Kidney glomerular epithelial cell (primary cell): ENCODE data around the gene MT1H.
"Not testable (repeated sequence)": the region's sequence is repeated elsewhere in the genome, so short reads cannot be mapped to it uniquely, and the experiment has no call there.

Experiments used
- DNase-seq: peaks from one replicate; lab custom pipeline; 2025; lab: John Stamatoyannopoulos, UW

The MT1H gene

DNA sequence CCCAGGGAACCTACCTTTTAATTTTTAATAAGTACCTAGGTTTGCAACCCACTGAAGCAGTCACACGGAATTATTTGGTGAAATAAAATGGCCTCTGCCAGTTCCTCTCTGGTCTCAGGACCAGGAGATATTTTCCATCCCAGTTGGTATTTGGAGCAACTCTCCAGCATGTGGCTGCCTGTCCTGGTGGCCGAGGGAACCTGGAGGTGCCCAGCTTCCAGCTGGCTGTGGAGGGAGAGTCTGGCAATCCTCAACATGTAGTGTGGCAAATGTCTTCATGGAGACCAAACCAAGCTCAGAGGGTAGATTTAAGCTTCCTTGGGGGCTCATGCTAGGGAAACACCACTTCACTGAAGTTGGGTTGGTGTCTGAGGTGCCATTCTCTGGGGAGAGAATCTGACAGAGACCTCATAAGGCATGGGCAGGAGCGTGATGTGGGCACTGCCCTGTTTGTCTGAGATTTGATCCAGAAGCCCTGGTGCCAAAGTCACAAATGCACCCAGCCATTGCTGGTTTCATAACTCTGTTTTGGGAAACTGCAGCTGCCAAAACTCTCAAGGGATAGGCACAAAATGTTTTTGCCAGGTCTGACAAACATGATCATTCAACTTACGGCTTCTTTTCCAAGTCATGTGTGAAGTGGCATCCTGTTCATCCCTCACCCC, 15.4 kb downstream of the MT1H start:
- no peak for DNase-seq

DNA sequence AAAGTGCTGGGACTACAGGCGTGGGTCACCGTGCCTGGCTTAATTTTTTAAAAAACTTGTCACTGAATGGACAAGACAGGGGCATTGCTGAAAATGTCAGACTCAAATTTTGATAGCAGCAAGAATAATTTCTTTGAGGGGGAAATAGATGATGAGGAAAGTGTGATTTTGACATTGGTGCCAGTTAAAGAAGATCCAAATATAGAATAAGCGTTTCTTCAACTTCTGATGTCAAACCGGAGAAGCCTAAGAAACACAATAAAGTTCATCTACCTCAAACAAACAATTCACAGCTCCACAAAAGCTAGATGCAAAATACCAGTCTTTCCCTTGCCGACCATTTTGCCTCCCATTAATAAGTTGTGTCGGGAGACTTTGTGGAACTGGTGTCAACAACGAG, 17.1 kb downstream of the MT1H start:
- DNase-seq, result no peak

GRCh38 chr16:56688762-56689161, 19.1 kb downstream of the MT1H start:
- DNase-seq, result no peak

GRCh38 chr16:56689171-56689570, 19.6 kb downstream of the MT1H start:
- DNase-seq, result no peak

DNA sequence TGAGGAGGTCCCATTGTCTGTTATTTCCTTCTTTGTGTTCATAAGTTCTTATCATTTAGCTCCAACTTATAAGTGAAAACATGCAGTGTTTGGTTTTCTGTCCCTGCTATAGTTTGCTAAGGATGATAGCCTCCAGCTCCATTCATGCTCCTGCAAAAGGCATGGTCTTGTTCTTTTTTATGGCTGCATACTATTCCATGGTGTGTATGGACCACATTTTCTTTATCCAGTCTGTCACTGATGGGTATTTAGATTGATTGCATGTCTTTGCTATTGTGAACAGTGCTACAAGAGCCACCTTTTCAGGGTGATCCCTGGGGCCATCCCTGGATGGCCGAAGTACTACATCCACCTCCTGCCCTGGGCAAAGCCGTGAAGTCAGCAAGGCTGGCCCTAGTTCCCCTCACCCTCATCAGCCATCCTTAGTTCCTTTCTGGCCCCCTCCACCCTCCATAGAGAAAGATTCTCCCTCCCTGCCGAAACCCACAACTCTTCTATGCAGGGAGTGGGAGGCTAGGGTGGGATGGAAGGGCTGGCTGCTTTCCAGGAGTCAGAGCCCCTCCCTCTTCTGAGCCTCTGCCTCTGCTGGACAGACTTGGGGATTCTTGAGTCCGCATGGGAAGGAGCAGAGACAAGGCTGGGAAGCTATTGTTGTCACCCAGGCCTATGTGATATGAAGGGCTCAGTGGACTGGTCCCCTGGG, 21.0 kb downstream of the MT1H start:
- no peak for DNase-seq

- peak; percentile 51 for DNase-seq
Measured at GRCh38 chr16:56691885-56692284, 22.3 kb downstream of the MT1H start.

GRCh38 chr16:56695246-56695645, 25.6 kb downstream of the MT1H start:
- no peak for DNase-seq

GRCh38 chr16:56697456-56698155, 28.0 kb downstream of the MT1H start:
- DNase-seq, result no peak

DNA sequence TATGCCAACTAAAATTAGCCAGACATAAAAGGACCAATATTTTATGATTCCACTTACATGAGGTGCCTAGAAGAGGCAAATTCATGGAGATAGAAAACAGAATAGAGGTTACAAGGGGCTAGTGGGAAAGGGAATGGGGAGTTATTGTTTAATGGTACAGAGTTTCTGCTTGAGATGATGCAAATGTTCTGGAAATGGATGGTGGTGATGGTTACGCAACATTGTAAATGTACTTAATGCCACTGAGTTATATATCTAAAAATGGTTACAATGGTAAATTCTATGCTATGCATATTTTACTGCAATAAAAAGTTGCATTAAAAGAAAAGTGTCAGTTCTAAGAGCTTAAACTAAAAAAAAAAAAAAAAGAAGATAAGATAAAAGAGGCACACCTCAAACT, 30.6 kb downstream of the MT1H start:
- no peak for DNase-seq

DNA sequence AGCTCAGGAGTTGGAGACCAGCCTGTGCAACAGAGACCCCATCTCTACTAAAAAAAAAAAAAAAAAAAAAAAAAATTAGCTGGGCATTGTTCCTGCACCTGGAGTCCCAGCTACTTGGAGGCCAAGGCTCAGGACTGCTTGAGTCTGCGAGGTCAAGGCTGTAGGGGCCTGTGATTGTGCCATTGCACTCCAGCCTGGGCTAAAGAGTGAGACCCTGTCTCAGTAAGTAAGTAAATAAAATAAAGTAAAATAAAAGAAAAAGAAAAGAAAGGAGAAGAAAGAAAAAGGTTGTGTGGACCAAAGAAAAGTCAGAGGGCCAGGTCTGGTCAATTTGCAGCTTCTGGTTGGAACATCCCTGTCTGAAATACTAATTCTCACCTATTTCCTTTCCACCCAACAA, 31.0 kb downstream of the MT1H start:
- DNase-seq, result no peak

DNA sequence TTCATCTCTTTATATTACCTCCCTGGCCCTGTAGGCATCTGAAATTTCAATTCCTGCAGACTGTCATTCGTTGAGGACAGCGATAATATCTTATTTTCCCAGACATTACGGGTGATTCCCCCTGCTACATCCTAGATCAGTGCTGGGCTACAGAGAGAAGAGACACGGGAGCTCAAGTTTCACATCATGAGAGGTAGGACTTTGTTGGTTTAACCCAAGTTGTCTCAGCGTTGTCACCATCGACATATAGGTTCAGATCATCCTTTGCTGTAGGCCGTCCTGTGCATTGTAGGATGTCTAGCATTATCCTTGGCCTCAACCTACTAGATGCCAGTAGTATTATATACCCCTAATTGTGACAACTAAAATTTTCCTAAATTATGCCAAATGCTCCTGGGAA, 31.9 kb downstream of the MT1H start:
- DNase-seq, result no peak

DNA sequence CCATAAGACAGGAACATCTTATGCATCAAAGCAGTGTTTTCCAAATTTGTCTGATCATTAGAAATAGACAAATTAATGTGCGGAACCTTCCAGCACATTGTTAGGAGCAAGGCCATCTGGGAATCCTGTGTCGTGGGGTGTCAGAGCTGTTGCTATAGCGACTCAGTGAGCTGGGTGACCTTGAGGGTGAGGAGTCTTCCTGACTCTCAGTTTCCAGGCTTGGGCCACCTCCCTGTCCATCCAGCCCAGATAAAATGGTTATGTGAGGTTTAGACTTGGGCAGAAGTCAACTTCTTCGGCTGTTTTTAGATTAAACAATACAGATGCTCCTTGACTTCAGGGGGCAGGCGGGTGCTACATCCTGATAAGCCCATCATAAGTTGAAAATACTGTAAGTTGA, 33.2 kb downstream of the MT1H start:
- no peak for DNase-seq

DNA sequence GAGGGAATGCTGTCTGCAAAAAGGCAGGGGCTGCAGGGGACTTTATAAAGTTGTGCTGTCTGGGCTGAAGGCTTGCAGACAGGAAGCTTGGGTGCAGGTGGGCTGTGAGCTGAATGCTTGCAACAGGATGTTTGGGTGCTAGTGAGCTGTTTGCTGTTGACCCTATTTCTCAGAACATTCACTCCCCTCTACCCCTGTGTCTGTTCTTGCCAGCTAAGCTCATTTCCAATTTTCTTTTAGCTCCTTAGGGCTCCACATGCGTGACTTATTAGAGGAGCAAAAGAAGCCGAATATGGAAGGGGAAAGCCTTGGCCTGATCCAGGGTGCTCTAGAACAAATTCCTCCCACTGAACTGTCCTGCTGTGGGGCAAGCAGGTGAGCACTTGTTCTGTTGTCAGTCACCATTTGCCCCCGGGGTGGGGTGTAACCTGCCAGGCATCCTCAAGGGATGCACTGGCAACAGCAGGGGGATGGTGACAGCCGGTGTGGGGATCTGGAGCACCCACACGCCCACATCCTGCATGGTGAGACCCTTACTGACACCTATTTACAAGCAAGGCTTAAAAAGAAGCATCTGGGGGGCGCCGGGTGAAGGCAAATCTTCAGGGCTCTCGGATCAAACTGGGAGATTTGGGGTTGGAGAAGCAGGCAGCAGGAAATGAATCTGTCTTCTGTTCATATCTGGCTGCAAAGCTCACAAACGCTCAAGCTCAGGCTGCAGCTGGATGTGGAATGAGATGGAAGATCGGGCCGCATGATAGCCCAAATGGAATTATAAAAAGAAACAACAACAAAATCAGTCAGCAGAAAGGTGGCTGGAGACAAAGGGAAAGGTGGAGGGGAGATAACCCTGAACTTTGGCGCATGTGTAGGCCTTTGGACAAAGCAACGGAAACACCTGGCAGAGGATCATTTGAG, 39.2 kb downstream of the MT1H start:
- no peak for DNase-seq

GRCh38 chr16:56709443-56710040, 39.9 kb downstream of the MT1H start:
- DNase-seq, result no peak

DNA sequence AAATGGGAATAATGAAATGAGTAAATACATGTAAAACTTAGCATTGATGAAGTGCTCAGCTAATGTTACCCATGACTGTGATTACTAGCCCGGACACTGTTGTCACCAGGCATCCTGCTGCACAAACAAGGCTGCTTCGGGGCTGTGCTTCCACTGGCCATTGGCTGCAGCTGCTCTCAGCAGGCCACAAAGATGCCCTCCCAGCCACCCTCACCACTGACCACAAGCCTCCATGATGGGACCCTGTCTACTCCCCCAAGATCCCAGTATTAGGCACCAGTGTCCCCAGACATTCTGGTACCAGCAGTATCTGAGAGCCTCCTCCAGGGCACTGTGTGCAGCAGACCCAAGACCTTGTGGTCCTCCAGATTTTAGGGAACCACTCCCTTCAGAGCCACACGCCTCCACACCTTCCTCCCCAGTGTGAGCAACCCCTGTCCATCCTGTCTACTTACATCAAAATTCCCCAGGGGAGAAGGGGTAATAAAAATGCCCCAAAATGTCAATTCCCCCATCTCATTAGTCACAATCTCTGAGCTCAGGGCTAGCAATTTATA, 40.6 kb downstream of the MT1H start:
- no peak for DNase-seq

GRCh38 chr16:56711862-56712261, 42.2 kb downstream of the MT1H start:
- DNase-seq, result no peak

GRCh38 chr16:56713794-56714193, 44.2 kb downstream of the MT1H start:
- DNase-seq, result no peak

DNA sequence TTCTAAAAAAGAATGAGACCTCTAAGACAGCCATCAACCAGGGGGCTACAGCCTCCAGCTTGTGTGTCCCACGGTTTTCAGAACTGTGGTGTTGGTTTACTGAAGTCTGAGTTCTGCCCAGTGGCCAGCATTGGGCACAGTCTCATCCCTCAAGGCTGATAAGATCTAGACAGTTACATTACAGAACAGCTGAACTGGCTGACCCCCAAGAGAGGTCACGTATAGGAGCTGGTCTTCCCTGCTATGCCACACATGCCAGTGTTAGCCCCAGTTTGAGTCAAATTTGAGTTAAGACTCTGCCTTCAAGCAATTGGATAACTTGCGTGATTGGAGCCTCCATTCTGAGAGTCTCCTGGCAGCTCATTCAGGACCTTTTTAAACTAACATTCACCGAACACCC, 45.5 kb downstream of the MT1H start:
- DNase-seq, result no peak

- no peak for DNase-seq
Measured at GRCh38 chr16:56716761-56717160, 47.1 kb downstream of the MT1H start.

GRCh38 chr16:56717532-56717931, 47.9 kb downstream of the MT1H start:
- not testable (repeated sequence) for DNase-seq
